ENCODE results near the gene TMEM14A. TPM values are rescaled to one million over a fixed set of nuclear protein-coding genes. Genes with fewer than 3 reads are reported as not detected.

The TMEM14A gene
- total and polyA plus RNA-seq, 2 of the 8 experiments (the other 6 are each of a cell fraction or from before 2014, with no cell fraction given), result 11.1 to 11.2 TPM

DNA sequence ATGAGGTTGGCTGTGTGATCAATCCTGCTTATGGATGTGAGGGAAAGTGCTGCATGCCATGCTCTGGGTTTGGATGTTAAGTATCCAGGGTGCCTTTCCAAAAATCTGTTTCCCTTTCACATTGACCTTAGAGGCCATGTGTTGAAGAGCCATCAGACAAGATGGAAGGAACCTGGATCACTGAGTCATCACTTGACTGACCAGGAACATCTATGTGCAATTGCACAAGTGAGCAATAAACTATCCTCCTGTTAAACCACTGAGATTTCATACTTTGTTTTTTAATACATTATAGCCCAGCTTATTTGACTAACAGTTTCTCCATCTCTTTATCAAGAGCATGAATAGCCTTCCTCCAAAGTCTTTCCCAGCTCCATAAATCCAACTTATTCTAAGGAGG is 17.8 kb upstream of the TMEM14A start:
- Histone ChIP-seq H2AK5ac (ENCODE audit: low read depth, low read length) (no peak overlapping the region), H3K4me1 (replicated peaks in 1 of 4; ENCODE audit: control insufficient read depth in 3 of 4, insufficient read depth in 4 of 4, low read length in 3 of 4) (peaks cover 0 to 3% (median 0%) of the 10 kb centered on the region in 4 experiments; a peak in 1 of 7 replicates), H3K9ac (replicated peaks in 1 of 4; ENCODE audit: extremely low read depth in 1 of 4, low read depth in 3 of 4, low read length in 3 of 4) (no peak overlapping the region), H2BK12ac (ENCODE audit: low read depth, low read length) (no peak overlapping the region), H3K79me2 (ENCODE audit: control insufficient read depth in 1 of 2, insufficient read depth in 2 of 2, low read length in 2 of 2) (no peaks in the 10 kb centered on the region), H2BK20ac (ENCODE audit: low read length) (no peak overlapping the region), H3K36me3 (ENCODE audit: control insufficient read depth in 2 of 4, insufficient read depth in 4 of 4, low read length in 3 of 4) (no peaks in the 10 kb centered on the region), H3K4me3 (ENCODE audit: extremely low read depth in 1 of 4, insufficient read depth in 2 of 4, low read depth in 3 of 4, low read length in 4 of 4) (no peak overlapping the region), H3K79me1 (ENCODE audit: low read depth, low read length) (no peaks in the 10 kb centered on the region), H2BK15ac (ENCODE audit: low read length) (no peak overlapping the region), H3K23me2 (ENCODE audit: low read depth, low read length) (no peaks in the 10 kb centered on the region), H2BK120ac (replicated peaks; ENCODE audit: low read depth, low read length) (no peak overlapping the region), H3K9me3 (ENCODE audit: insufficient read depth in 2 of 2, low read depth in 1 of 2, low read length in 1 of 2) (peaks cover 0 to 12% of the 10 kb centered on the region in 2 experiments; a peak in 2 of 4 replicates), H3K56ac (replicated peaks; ENCODE audit: insufficient read length, low read depth, low read length) (no peak overlapping the region), H3K14ac (ENCODE audit: insufficient read length) (no peak overlapping the region), H4K20me1 (replicated peaks in 1 of 2; ENCODE audit: control insufficient read depth in 1 of 2, insufficient read depth in 2 of 2, low read length in 2 of 2) (no peaks in the 10 kb centered on the region), H2BK5ac (ENCODE audit: low read depth, low read length) (no peak overlapping the region), H3K18ac (ENCODE audit: extremely low read depth, low read length) (no peak overlapping the region), H2AFZ (ENCODE audit: low read length) (no peak overlapping the region), H4K91ac (replicated peaks; ENCODE audit: insufficient read length, low read length) (no peak overlapping the region), H4K5ac (ENCODE audit: insufficient read length, low read depth, low read length) (no peak overlapping the region), H3K27ac (ENCODE audit: low read depth, low read length) (no peak overlapping the region), H3K4me2 (ENCODE audit: insufficient read depth in 1 of 2, low read depth in 2 of 2, low read length in 2 of 2) (no peak overlapping the region), H3K4ac (replicated peaks; ENCODE audit: insufficient read length, low read depth, low read length) (no peak overlapping the region), H4K8ac (ENCODE audit: extremely low read depth, insufficient read depth, low read length) (no peak overlapping the region), H3K23ac (ENCODE audit: insufficient read length) (no peak overlapping the region), H3K27me3 (replicated peaks in 1 of 4; ENCODE audit: control insufficient read depth in 3 of 4, extremely low read depth in 1 of 4, insufficient read depth in 3 of 4, low read length in 3 of 4) (no peaks in the 10 kb centered on the region)
- DNase-seq (ENCODE audit: low read depth in 1 of 2, low spot score in 2 of 2) (no peak), FAIRE-seq (no peak)
- TF ChIP-seq, protein P1, sequence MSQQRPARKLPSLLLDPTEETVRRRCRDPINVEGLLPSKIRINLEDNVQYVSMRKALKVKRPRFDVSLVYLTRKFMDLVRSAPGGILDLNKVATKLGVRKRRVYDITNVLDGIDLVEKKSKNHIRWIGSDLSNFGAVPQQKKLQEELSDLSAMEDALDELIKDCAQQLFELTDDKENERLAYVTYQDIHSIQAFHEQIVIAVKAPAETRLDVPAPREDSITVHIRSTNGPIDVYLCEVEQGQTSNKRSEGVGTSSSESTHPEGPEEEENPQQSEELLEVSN (IDR thresholded peaks at IDR 0.05), result no peak
- ChIA-PET POLR2A (ENCODE audit: partially characterized antibody) (no interaction called here), CTCF (ENCODE audit: partially characterized antibody) (interaction anchor here (1.0 to 6.0 kb wide), 14 partner anchors 8 to 395 kb away, joined by 3 to 80 read pairs (median 6); no protein-coding TSS in a partner anchor)
